HG03354 (cell line): ENCODE results near the gene TMEM169.
A peak's percentile ranks its signal among the peaks of the same experiment; 100 is the strongest.
"Not testable (repeated sequence)": the region's sequence is repeated elsewhere in the genome, so short reads cannot be mapped to it uniquely, and the experiment has no call there.

Experiments used
- ATAC-seq: cut with Tn5 transposase; IDR thresholded peaks from one replicate; pipeline ENCODE4 v1.9.1; 2021; ENCODE audit warnings: mild to moderate bottlenecking; ENCODE audit not compliant: unreplicated experiment, poor library complexity, severe bottlenecking

TMEM169 gene

GRCh38 chr2:216069028-216069427 is 12.7 kb upstream of the TMEM169 start:
- no peak for ATAC-seq

- no peak for ATAC-seq
These were observed 11.5 kb upstream of the TMEM169 start for GRCh38 chr2:216070195-216070594.

DNA sequence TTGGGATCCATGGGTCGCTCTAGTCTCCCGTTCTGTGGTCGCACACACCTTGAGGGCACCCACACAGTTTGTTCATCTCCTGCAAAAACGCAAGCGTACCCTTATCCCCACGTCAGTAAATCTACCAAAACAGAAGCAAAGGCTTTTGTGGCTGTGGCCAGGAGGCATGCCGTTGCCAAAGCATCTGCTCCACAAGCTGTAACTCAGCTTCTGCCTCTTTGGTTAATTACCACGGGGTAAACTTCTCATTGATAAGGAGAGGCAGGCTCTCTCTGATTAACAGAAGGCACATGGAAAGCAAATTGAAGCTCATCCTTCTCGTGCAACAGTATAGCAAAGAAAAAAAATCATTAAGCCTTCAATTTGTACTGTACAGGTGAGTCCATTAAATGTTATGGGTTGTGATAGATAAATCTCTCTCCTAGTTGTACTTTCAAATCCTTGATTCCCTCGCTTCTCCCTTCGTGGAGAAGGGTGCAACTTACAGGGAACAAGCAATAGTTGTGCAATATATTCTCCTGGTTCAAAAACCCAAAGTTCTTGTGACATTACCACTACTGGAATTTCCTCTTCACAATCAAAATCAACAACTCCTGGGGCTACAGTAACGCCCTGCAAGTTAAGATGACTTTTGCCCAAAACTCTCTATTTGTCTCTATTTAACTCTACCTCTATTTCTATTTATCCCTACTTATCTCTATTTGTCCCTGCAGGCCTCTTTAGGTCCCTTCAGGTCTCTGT is 10.4 kb upstream of the TMEM169 start:
- no peak for ATAC-seq

- no peak for ATAC-seq
These were observed 9.2 kb upstream of the TMEM169 start for GRCh38 chr2:216072473-216072872.

DNA sequence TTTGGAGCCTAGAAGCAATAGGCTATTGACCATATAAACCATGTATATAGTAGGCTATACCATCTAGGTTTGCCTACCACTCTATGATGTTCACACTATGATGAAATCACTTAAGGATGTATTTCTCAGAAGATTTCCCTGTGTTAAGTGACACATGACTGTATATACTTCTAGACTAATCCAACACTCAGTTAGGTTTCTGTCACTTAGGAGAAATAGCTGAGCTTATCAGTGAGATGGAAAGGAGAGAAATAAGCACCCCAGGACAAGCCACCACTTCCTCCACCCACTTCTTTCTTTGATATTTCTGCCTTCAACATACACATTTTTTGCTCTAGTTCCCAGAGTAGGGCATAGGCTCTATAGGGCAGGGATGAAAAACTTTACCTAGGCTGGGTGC is 7.9 kb upstream of the TMEM169 start:
- no peak for ATAC-seq

GRCh38 chr2:216074380-216074779 is 7.3 kb upstream of the TMEM169 start:
- no peak for ATAC-seq

DNA sequence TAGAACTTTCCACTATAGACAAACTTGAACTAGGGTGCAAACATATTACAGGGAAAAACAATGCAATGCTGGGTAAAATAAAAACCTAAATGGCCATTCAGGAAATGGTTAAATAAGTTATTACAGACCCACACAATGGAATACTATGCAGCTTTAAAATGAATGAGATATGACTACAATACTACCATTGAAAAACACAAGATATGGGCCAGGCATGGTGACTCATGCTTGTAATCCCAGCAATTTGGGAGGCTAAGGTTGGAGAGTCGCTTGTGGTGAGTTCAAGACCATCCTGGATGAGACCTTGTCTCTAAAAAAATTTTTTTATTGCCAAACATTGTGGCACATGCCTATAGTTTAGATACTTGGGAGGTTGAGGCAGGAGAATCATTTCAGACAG is 6.9 kb upstream of the TMEM169 start:
- ATAC-seq: no peak

GRCh38 chr2:216075510-216076485 is 5.9 kb upstream of the TMEM169 start:
- ATAC-seq: no peak

GRCh38 chr2:216078776-216079175 is 2.9 kb upstream of the TMEM169 start:
- ATAC-seq: no peak

DNA sequence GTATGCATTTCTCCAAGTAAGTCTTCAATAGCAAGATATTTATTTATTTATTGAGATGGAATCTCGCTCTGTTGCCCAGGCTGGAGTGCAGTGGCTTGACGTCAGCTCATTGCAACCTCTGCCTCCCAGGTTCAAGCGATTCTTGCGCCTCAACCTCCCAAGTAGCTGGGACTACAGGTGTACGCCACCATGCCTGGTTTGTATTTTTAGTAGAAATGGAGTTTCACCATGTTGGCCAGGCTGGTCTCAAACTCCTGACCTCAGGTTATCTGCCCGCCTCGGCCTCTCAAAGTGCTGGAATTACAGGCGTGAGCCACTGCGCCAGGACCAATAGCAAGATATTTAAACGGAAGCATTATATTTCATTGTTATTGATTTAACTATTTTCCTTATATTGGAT is 1.7 kb upstream of the TMEM169 start:
- ATAC-seq: not testable (repeated sequence)

DNA sequence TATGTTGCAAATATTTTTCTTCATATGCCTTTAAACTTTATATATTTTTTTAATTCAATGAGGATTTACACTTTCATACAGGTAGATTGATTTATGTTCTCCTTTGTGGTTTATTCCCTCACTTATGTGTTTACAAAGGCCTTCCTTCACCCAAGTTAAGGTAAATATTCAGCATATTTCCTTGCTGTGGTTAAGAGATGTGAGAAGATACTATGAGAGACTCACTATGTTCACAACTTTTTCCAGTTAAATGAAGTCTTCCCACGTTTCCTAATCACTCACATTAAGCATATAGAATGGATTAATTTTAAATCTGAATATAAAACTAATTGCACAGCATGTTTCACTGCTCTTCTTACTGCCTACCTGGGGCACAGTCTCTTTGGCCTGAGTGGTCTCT is 707 bp upstream of the TMEM169 start:
- no peak for ATAC-seq

- peak; percentile 39 for ATAC-seq
These were observed 495 bp downstream of the TMEM169 start for GRCh38 chr2:216082117-216082711.

- ATAC-seq: no peak
These were observed 1.1 kb downstream of the TMEM169 start for GRCh38 chr2:216082805-216083204.

GRCh38 chr2:216083464-216084281 is 2.0 kb downstream of the TMEM169 start:
- ATAC-seq: no peak

DNA sequence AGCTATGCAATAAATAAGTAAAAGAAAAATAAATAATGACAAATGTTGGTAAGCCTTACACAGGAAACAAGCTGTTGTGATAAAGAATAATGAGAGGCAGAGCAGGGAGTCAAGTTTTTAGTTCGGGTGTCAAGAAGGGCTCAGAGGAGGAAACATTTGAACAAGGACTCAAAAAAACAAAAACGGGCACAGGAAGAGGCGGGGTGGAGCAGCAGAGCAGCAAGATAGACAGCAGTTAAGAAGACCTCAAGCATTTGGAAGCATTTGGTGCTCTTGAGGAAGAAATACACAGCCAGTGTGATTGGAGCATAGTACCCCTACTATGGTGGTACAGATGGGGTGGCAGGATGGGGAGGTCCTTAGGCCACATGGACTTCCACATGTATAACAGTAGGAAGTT is 2.8 kb downstream of the TMEM169 start:
- no peak for ATAC-seq

DNA sequence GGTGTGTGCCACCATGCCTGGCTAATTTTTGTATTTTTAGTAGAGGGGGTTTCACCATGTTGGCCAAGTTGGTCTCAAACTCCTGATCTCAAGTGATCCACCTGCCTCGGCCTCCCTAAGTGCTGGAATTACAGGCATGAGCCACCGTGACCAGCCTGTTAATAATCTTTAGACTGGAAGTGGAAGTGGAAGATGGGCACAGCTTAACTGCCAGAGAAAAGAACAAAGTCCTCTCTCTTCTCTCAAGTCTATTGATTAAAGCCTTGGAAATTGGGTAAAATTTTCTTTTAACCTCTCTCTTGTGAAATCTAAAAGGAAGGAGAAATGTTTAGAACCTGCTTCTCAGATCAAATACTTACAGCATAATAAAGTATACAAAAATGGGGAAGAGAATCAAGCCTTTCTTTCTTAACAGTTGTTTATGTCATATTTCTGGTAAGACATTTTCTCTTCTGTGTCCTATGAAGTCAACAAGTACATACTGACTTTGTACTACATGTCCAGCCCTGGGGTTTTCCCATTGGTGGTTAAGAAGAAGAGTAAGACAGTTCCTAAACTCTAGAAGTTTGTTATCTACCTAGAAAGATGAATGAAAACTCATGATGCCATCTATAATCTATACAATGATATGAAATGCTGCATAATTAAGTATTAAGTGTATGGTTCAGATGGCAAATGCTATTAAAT is 4.6 kb downstream of the TMEM169 start:
- no peak for ATAC-seq

GRCh38 chr2:216090369-216090786 is 8.7 kb downstream of the TMEM169 start:
- ATAC-seq: no peak

DNA sequence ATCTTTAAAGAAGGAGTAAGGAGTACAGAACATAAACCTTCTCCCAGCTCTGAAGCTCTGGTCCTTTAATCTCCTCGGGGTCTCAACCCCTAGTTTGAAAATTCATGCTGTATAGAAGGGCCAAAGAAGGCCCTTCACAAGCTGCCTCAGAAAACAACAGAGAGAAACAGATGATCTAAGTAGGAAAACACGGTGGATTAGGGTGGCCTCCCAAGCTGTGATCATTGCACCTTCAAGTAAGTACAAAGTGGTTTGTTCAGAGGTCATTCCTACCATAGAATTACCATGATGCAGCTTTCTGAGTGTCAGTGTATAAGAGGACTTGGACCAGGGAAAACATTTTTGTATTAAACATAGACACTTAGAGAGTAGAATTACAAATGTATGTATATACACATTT is 10.9 kb downstream of the TMEM169 start:
- ATAC-seq: no peak

DNA sequence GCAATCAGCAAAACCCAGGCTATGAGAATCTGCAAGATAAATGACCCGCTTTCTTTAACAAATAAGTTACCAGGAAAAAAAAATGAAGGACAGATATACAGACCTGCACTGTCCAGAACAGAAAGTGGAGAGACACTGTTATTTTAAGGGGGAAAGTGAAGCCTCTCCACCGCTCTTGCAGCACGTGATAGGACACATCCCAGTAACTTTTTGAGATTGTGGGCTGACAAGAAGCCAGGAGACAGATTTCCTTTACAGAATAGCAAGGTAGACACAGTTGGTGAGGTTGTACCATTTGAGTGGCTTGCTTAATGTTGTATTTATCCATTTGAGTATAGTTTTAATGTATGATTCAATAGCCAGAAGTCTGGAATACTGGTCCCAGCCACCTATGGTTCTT is 13.0 kb downstream of the TMEM169 start:
- no peak for ATAC-seq
